Left lung (tissue), 10 donors: ENCODE measurements around the gene AAK1. TPM values are rescaled to one million over a fixed set of nuclear protein-coding genes. Genes with fewer than 3 reads are reported as not detected.
A peak's percentile ranks its signal among the peaks of the same experiment; 100 is the strongest.

Source experiments
- ATAC-seq: fragments of 200-7000 bp; cut with Tn5 transposase; one replicate; pipeline ENCODE4 v1.9.1; 2020; ENCODE audit warnings: moderate library complexity
- DNase-seq, 4 donors: peaks; one replicate each; pipeline ENCODE4 v3.0.0-alpha.2; 2013 to 2020
- H3K27ac ChIP-seq, 2 donors: fragments of 200-600 bp; sonication (generic) in 1 of 2; one replicate each; pipeline versions ENCODE4 v1.5.0 to v1.8.0; 2020 to 2021
- H3K27me3 ChIP-seq, 2 donors: fragments of 200-600 bp; sonication (generic) in 1 of 2; one replicate each; pipeline versions ENCODE4 v1.5.0 to v1.8.0; 2020 to 2021
- H3K36me3 ChIP-seq, 2 donors: fragments of 200-600 bp; sonication (generic) in 1 of 2; one replicate each; pipeline versions ENCODE4 v1.5.0 to v1.8.0; 2020 to 2021
- H3K4me1 ChIP-seq, 2 donors: fragments of 200-600 bp; one replicate each; pipeline ENCODE4 v1.8.0; 2021
- H3K4me3 ChIP-seq, 2 donors: fragments of 200-600 bp; sonication (generic) in 1 of 2; one replicate each; pipeline versions ENCODE4 v1.5.0 to v1.8.0; 2020 to 2021; ENCODE audit warnings: mild to moderate bottlenecking in 1 of 2
- H3K9me3 ChIP-seq, 2 donors: fragments of 200-600 bp; sonication (generic) in 1 of 2; one replicate each; pipeline versions ENCODE4 v1.5.0 to v1.8.0; 2020 to 2021
- CTCF ChIP-seq, 2 donors: fragments of 200-600 bp; sonication (generic) in 1 of 2; IDR thresholded peaks; one replicate each; pipeline versions ENCODE4 v1.5.0 to v1.8.0; 2021; ENCODE audit warnings: antibody characterized with exemption in 2 of 2
- intact Hi-C, 2 donors: fragments of 100-400 bp; cut with DNase I; formaldehyde crosslinking; loops; one replicate each; pipeline versions ENCODE4 v1.11.2 to v1.14.2; 2022
- polyA plus RNA-seq, 6 donors: library from polyadenylated mRNA; unstranded; fragments of 120-200 nt; gene quantifications; one replicate each; pipeline ENCODE4 v1.2.1, GENCODE V29; 2013; ENCODE audit not compliant: insufficient read length in 6 of 6
- total RNA-seq, 2 donors: library from RNA; stranded (reverse); fragmentation: NEBNext Ultra II Directional; extraction: Animal tissue kit (Norgen Biotek cat#: 25700); gene quantifications; one replicate each; pipeline ENCODE4 v1.2.1, GENCODE V29; 2021
- donor health status: DM: no; HTN: yes; CAD: no.
- donor health status: DM: no; HTN: no; CAD: no.

AAK1 gene
- total and polyA plus RNA-seq, 8 donors, result 19.0 to 70.7 (median 22.4) TPM

GRCh38 chr2:69582582-69583176, 60.9 kb downstream of the AAK1 start:
- ATAC-seq, result peak; percentile 27
- Histone ChIP-seq H3K4me3 (no peak overlapping the region), H3K27me3 (no peaks in the 10 kb centered on the region), H3K9me3 (no peaks in the 10 kb centered on the region), H3K27ac (peak overlapping the region in 1 of 2 donors; percentile 73), H3K4me1 (peaks cover 26 to 69% of the 10 kb centered on the region in 2 donors), H3K36me3 (no peaks in the 10 kb centered on the region)
- TF ChIP-seq CTCF (IDR thresholded peaks at IDR 0.05), result no peak
- DNase-seq, result no peak
- intact Hi-C loops, result no loop called here

GRCh38 chr2:69581774-69582581, 61.6 kb downstream of the AAK1 start:
- peak; percentile 58 for ATAC-seq
- peaks cover 26 to 76% of the 10 kb centered on the region in 2 donors for H3K4me1 ChIP-seq
- no peaks in the 10 kb centered on the region for H3K27me3 ChIP-seq
- TF ChIP-seq CTCF (IDR thresholded peaks at IDR 0.05), result no peak
- H3K9me3 ChIP-seq, result no peaks in the 10 kb centered on the region
- H3K27ac ChIP-seq, result peak overlapping the region in 1 of 2 donors; percentile 73
- no peak overlapping the region for H3K4me3 ChIP-seq
- DNase-seq, result no peak
- no peaks in the 10 kb centered on the region for H3K36me3 ChIP-seq
- intact Hi-C loops, result no loop called here

- Histone ChIP-seq H3K4me1 (peaks cover 26 to 91% of the 10 kb centered on the region in 2 donors), H3K9me3 (no peaks in the 10 kb centered on the region), H3K36me3 (no peaks in the 10 kb centered on the region), H3K4me3 (no peak overlapping the region), H3K27me3 (no peaks in the 10 kb centered on the region), H3K27ac (no peak overlapping the region)
- ATAC-seq (no peak), DNase-seq (no peak)
- TF ChIP-seq CTCF (IDR thresholded peaks at IDR 0.05), result no peak
- intact Hi-C loops, result no loop called here
Observed at GRCh38 chr2:69580486-69580885, 63.1 kb downstream of the AAK1 start.

GRCh38 chr2:69579536-69579935, 64.0 kb downstream of the AAK1 start:
- no peak for TF ChIP-seq CTCF (IDR thresholded peaks at IDR 0.05)
- H3K4me1 ChIP-seq, result peaks cover 26 to 89% of the 10 kb centered on the region in 2 donors

GRCh38 chr2:69578198-69578540, 65.4 kb downstream of the AAK1 start:
- H3K4me1 ChIP-seq, result peaks cover 22 to 81% of the 10 kb centered on the region in 2 donors
- TF ChIP-seq CTCF (IDR thresholded peaks at IDR 0.05), result no peak
- ATAC-seq (no peak), DNase-seq (no peak)
- H3K9me3 ChIP-seq, result no peaks in the 10 kb centered on the region
- no peak overlapping the region for H3K4me3 ChIP-seq
- H3K27ac ChIP-seq, result no peak overlapping the region
- H3K36me3 ChIP-seq, result no peaks in the 10 kb centered on the region
- H3K27me3 ChIP-seq, result no peaks in the 10 kb centered on the region
- intact Hi-C loops, result no loop called here

More at GRCh38 chr2:69579536-69579935, 64.0 kb downstream of the AAK1 start:
- H3K36me3 ChIP-seq, result no peaks in the 10 kb centered on the region
- no peak for ATAC-seq
- H3K4me3 ChIP-seq, result no peak overlapping the region
- H3K9me3 ChIP-seq, result no peaks in the 10 kb centered on the region
- H3K27me3 ChIP-seq, result no peaks in the 10 kb centered on the region
- DNase-seq, result no peak
- intact Hi-C loops, result no loop called here
- no peak overlapping the region for H3K27ac ChIP-seq
